PC-9 (cell line): ENCODE data around the gene OSGEP. TPM values are rescaled to one million over a fixed set of nuclear protein-coding genes. Genes with fewer than 3 reads are reported as not detected.
"Not testable (repeated sequence)": the region's sequence is repeated elsewhere in the genome, so short reads cannot be mapped to it uniquely, and the experiment has no call there.

Experiments
- BruUV-seq: library from RNA; stranded (reverse); fragments of 400-500 nt; replicated peaks from 2 replicates; lab custom pipeline; 2021; lab: Mats Ljungman, UMichigan
- CTCF ChIA-PET: fragments of 300-600 bp; sonication (Branson Sonifier 250); formaldehyde crosslinking; loops from one replicate; lab custom pipeline; 2022; ENCODE audit warnings: antibody characterized with exemption; lab: Charles Lee
- POLR2A ChIA-PET: fragments of 300-600 bp; sonication (Branson Sonifier 250); formaldehyde crosslinking; loops from one replicate; lab custom pipeline; 2022; ENCODE audit warnings: antibody characterized with exemption; ENCODE audit not compliant: unreplicated experiment; lab: Charles Lee
- DNase-seq, 2 experiments: peaks; one replicate each; pipeline versions ENCODE4 v3.0.0 to v3.0.0-alpha.2; 2015 to 2022; ENCODE audit warnings: mixed read lengths in 1 of 2
- H2AFZ ChIP-seq: fragments of 200-600 bp; sonication (generic); 2 replicates; pipeline ENCODE4 v1.8.1; 2017; ENCODE audit warnings: antibody characterized with exemption
- H3F3A ChIP-seq: fragments of 200-600 bp; sonication (generic); 2 replicates; pipeline ENCODE4 v1.8.1; 2017; ENCODE audit warnings: antibody characterized with exemption, mild to moderate bottlenecking, low read depth; ENCODE audit not compliant: insufficient read depth
- H3K27ac ChIP-seq: fragments of 200-600 bp; sonication (generic); 2 replicates; pipeline ENCODE4 v1.6.1; 2016; ENCODE audit warnings: mixed run types
- H3K27me3 ChIP-seq: fragments of 200-600 bp; sonication (generic); 2 replicates; pipeline ENCODE4 v1.6.1; 2016; ENCODE audit warnings: low read depth, mixed run types; ENCODE audit not compliant: insufficient read depth
- H3K36me3 ChIP-seq: fragments of 200-600 bp; sonication (generic); 2 replicates; pipeline ENCODE4 v1.6.1; 2016; ENCODE audit warnings: low read depth, mixed run types
- H3K4me1 ChIP-seq: fragments of 200-600 bp; sonication (generic); replicated peaks from 2 replicates; pipeline ENCODE4 v1.6.1; 2016; ENCODE audit warnings: mixed run types; ENCODE audit not compliant: insufficient read depth
- H3K4me2 ChIP-seq: fragments of 200-600 bp; sonication (generic); 2 replicates; pipeline ENCODE4 v1.6.1; 2017; ENCODE audit warnings: mixed run types
- H3K4me3 ChIP-seq: fragments of 200-600 bp; sonication (generic); 2 replicates; pipeline ENCODE4 v1.6.1; 2016; ENCODE audit warnings: mixed run types
- H3K79me2 ChIP-seq: fragments of 200-600 bp; sonication (generic); 2 replicates; pipeline ENCODE4 v1.6.1; 2017; ENCODE audit warnings: low read depth, mixed run types
- H3K9me2 ChIP-seq: fragments of 200-600 bp; sonication (generic); 2 replicates; pipeline ENCODE4 v1.8.1; 2017; ENCODE audit warnings: mild to moderate bottlenecking; ENCODE audit not compliant: insufficient read depth
- H3K9me3 ChIP-seq: fragments of 200-600 bp; sonication (generic); 2 replicates; pipeline ENCODE4 v1.8.1; 2016; ENCODE audit warnings: low read depth; ENCODE audit not compliant: insufficient read depth
- H4K20me1 ChIP-seq: fragments of 200-600 bp; sonication (generic); 2 replicates; pipeline ENCODE4 v1.8.1; 2017; ENCODE audit not compliant: insufficient read depth
- CTCF ChIP-seq: fragments of 200-600 bp; sonication (generic); conservative IDR thresholded peaks from 2 replicates; pipeline ENCODE4 v1.6.1; 2017; ENCODE audit warnings: mixed run types, antibody characterized with exemption, mild to moderate bottlenecking, moderate library complexity
- EZH2 ChIP-seq: fragments of 200-600 bp; sonication (generic); IDR thresholded peaks from 2 replicates; pipeline ENCODE4 v1.8.0; 2017; ENCODE audit warnings: antibody characterized with exemption, low read depth
- intact Hi-C: fragments of 100-400 bp; cut with micrococcal nuclease; formaldehyde crosslinking; loops from one replicate; pipeline ENCODE4 v1.10.0; 2022; ENCODE audit not compliant: unreplicated experiment
- total RNA-seq: library from RNA; stranded (reverse); gene quantifications from 2 replicates; pipeline ENCODE4 v1.2.3, GENCODE V29; 2021

The OSGEP gene
- total RNA-seq, 1 experiment from 2014 or later: 20.6 TPM

GRCh38 chr14:20446889-20447288 is 7.7 kb downstream of the OSGEP start:
- no peaks in the 10 kb centered on the region for H3K9me3 ChIP-seq
- ChIA-PET CTCF (no interaction called here), POLR2A (no interaction called here)
- H3K27me3 ChIP-seq: no peaks in the 10 kb centered on the region
- H4K20me1 ChIP-seq: no peaks in the 10 kb centered on the region
- intact Hi-C loops: no loop called here
- no peak for TF ChIP-seq CTCF
- no peak for TF ChIP-seq EZH2
- no peak overlapping the region for H2AFZ ChIP-seq
- H3K4me3 ChIP-seq: no peak overlapping the region
- DNase-seq: no peak
- no peaks in the 10 kb centered on the region for H3K4me1 ChIP-seq
- no peaks in the 10 kb centered on the region for H3K79me2 ChIP-seq
- no peak overlapping the region for H3K27ac ChIP-seq
- peaks cover 5% of the 10 kb centered on the region; the same call in 1 of the 2 replicates for H3K36me3 ChIP-seq
- no peaks in the 10 kb centered on the region for H3F3A ChIP-seq
- no TSS peak for BruUV-seq
- no peaks in the 10 kb centered on the region for H3K9me2 ChIP-seq
- H3K4me2 ChIP-seq: no peak overlapping the region

GRCh38 chr14:20443650-20444049 is 11.0 kb downstream of the OSGEP start:
- H3K79me2 ChIP-seq, H3K27ac ChIP-seq, H3K27me3 ChIP-seq, H3K4me3 ChIP-seq, H3K36me3 ChIP-seq, intact Hi-C loops, DNase-seq, H3F3A ChIP-seq, BruUV-seq, H4K20me1 ChIP-seq, H2AFZ ChIP-seq, H3K9me3 ChIP-seq, H3K9me2 ChIP-seq, CTCF ChIA-PET, POLR2A ChIA-PET, H3K4me1 ChIP-seq, H3K4me2 ChIP-seq: not testable (repeated sequence)

- H3K4me1 ChIP-seq: no peaks in the 10 kb centered on the region
- H3K27me3 ChIP-seq: no peaks in the 10 kb centered on the region; the same call in 1 of the 2 replicates
- no peaks in the 10 kb centered on the region for H4K20me1 ChIP-seq
- intact Hi-C loops: no loop called here
- H3K36me3 ChIP-seq: no peaks in the 10 kb centered on the region
- no peak for DNase-seq
- H3K27ac ChIP-seq: no peak overlapping the region
- no peaks in the 10 kb centered on the region for H3F3A ChIP-seq
- TF ChIP-seq CTCF (no peak), EZH2 (no peak)
- no peak overlapping the region for H3K4me3 ChIP-seq
- H3K9me3 ChIP-seq: no peaks in the 10 kb centered on the region
- CTCF ChIA-PET: no interaction called here
- POLR2A ChIA-PET: no interaction called here
- BruUV-seq: no TSS peak
- no peaks in the 10 kb centered on the region for H3K9me2 ChIP-seq
- H3K79me2 ChIP-seq: no peaks in the 10 kb centered on the region
- H2AFZ ChIP-seq: no peak overlapping the region
- no peak overlapping the region for H3K4me2 ChIP-seq
Observed at GRCh38 chr14:20441461-20441860, 13.2 kb downstream of the OSGEP start.

GRCh38 chr14:20440882-20441281 is 13.7 kb downstream of the OSGEP start:
- DNase-seq: no peak

More at GRCh38 chr14:20440882-20441281, 13.7 kb downstream of the OSGEP start:
- H3K9me3 ChIP-seq: no peaks in the 10 kb centered on the region
- H3K4me2 ChIP-seq: no peak overlapping the region
- no peaks in the 10 kb centered on the region for H3K36me3 ChIP-seq
- ChIA-PET CTCF (no interaction called here), POLR2A (no interaction called here)
- H3K4me1 ChIP-seq: no peaks in the 10 kb centered on the region
- no peaks in the 10 kb centered on the region for H4K20me1 ChIP-seq
- H2AFZ ChIP-seq: no peak overlapping the region
- BruUV-seq: no TSS peak
- no peaks in the 10 kb centered on the region for H3F3A ChIP-seq
- no peak overlapping the region for H3K4me3 ChIP-seq
- H3K79me2 ChIP-seq: no peaks in the 10 kb centered on the region
- H3K27ac ChIP-seq: no peak overlapping the region
- TF ChIP-seq CTCF (no peak), EZH2 (no peak)
- H3K27me3 ChIP-seq: no peaks in the 10 kb centered on the region; the same call in 1 of the 2 replicates
- H3K9me2 ChIP-seq: no peaks in the 10 kb centered on the region
- intact Hi-C loops: no loop called here
